Raji (cell line): ENCODE results near the gene NOTCH1.

Experiments used
- POLR2A ChIP-seq: IDR thresholded peaks from 2 replicates; pipeline ENCODE4 v1.6.1; 2011; ENCODE audit warnings: low read depth, low read length, control low read depth; ENCODE audit not compliant: insufficient read depth

NOTCH1 gene

DNA sequence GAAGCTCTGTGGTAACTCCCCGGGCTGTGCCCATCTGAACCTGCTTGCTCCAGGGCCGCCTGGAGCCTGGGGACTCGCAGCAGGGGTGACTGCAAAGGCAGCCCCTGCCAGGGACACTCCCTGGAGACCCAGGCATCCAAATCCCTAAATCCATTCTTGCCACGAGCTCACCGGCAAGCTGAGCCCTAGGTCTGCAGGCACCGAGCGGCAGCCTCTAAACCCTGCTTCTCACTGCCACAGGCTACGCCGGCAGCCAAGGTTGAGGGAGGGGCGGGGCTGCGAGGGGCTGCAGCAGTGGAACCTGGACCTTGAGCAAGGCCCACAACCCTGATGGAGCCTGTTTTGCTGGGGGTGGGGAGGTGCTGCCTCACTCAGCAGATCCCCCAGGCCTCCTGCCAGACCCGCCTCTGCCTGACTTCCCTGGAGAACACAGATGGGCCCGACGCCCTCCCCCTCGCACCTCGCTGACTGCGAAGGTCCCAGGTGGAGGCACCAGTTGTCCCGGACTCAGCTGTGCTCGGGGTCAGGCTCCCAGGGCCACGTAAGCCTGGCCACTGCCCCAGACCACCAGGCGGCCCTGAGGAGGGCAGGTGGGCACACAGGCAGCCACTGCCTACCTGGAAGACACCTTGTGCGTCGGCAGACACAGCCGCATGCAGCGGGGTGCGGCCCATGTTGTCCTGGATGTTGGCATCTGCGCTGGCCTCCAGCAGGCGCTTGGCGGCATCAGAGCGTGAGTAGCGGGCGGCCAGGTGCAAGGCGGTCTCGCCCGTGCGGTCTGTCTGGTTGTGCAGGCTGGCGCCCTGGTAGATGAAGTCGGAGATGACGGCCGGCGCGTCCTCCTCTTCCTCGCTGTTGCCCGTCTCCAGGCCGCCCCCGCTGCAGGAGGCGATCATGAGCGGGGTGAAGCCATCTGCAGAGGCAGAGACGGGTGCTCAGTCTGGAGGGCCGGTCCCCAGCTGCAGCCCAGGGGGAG, 45.6 kb downstream of the NOTCH1 start:
- TF ChIP-seq POLR2A: no peak

DNA sequence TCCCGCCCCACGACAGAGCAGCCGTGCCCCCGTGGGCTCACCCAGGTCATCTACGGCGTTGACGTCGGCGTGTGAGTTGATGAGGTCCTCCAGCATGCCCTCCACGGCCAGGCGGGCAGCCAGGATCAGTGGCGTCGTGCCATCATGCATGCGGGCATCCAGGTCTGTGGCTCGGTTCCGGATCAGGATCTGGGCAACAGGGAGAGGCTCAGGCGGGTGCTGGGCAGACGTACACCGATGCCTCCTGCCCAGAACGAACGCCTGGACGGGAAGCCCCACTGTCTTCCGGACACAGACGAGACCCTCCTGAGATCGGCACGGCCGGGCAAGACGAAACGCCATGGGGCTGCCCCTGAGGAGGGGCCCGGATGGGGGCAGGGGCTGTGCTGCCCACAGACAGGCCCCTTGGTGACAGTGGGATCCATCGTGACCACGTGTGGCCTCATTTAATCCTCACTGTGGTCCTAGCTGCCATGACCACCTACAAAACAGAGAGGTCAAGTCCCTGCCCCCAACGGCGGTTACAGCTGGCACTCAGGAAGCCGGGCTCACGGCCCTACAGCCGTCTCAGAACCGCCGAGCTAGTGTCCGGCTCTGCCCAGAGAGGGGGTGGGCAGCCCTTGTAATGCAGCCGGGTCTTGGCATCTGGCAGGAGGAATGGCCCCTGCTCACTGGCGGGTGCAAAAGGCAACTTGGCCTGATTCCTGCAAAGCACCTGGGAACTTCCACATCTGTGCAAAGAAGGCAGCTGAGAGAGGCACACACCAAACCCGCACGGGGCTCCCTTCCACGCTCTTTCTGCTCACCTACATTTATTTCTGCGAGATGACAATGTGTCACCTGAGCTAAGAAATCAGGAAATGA, 46.5 kb downstream of the NOTCH1 start:
- TF ChIP-seq POLR2A: no peak

DNA sequence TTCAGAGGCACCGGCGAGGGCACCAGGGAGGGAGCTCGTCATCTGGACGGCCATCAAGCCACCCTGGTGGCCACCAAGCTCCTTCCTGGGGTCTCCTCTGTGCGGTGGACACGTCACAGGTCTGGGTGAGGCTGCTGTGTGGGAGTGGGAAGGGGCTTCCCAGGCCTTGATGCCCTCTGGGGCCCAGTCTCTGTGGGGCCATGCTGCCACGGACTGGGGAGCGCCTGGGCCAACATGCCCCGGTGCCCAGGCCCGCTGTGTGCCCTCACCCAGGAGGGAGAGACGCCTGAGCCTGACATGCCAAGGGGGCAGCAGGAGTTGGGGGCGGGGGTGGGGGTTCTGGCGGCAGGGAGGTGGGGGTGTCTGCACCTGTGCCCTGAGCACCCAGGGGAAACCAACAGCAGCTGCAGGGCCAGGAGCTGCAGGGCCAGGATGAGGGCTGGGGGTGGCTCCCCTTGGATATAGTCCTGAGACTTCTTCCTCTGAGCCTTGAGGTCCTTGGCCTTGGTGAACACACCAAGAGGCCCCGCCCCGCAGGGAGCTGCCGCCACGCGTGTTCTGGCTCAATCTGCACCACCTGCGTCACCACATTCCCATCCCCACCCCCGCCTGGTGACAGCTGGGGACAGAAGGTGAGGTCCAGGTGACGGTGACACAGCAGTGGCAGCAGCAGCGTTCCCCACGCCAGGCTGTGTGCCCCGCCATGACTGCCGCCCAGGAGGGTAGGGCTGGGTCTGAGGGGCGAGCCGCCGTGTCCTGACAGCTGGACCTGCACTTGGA, 47.7 kb downstream of the NOTCH1 start:
- no peak for TF ChIP-seq POLR2A

DNA sequence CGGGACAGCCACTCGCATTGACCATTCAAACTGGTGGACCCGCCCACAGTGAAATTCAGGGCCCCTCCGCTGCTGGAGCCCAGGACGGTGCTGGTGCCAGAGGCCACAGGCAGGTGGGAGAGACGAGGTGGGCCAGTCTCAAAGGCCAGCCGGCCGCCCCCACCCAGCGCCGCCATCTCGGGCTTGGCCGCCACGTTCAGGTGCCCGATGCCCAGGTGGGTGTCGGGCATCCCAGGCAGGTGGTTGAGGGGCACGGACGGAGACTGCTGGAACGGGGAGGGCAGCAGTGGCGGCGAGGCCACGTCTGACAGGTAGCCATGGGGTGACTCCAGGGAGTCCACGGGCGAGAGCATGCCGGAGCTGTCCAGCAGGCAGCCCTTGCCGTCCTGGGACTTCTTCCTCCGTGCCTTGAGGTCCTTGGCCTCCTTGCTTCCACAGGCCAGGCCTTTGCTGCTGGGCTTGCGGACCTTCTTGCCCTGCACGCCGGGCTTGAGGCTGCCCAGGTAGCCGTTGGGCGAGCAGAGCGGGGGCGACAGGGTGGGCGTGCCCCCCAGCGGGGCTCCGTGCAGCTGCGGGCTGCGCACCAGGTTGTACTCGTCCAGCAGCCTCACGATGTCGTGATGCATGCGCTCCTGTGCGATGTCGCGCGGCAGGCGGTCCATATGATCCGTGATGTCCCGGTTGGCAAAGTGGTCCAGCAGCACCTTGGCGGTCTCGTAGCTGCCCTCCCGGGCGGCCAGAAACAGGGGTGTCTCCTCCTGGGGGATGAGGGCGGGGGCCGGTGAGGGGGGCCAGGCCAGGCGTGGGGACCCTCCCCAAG, 48.8 kb downstream of the NOTCH1 start:
- TF ChIP-seq POLR2A: no peak

DNA sequence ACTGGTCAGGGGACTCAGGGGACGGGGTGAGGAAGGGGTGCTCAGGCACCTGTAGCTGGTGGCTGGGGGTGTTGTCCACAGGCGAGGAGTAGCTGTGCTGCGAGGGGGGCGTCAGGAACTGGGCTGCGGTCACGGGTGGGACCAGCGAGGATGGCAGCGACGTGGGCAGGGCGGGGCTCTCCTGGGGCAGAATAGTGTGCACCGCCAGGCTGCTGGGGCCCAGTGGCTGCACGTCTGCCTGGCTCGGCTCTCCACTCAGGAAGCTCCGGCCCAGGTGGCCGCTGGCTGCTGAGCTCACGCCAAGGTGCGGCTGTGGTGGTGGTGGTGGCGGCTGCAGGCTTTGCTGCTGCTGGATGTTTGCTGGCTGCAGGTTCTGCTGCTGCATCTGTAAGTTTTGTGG, 49.7 kb downstream of the NOTCH1 start:
- TF ChIP-seq POLR2A: no peak

DNA sequence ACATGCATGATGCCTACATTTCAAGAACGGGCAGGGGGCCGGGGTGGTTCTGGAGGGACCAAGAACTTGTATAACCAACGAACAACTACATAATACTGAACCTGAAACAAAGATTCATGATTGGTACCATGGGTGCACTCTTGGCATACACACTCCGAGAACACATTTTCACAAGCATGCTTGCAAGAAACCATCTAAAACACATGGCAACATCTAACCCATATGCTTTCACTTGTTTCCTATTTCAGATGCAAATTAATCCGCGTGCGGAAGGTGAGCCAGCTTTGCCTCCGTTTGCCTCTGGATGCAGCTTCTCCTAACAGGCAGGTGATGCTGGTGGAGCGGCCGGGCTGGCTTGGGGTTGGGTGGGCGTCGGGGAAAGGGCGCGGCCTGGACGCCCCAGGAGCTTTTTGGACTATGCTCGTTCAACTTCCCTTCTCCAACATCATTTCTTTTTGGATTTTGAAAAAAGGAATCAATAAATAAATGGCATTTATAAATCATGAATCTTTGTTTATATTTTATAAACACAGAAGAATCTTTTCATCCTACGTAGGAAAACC, 50.5 kb downstream of the NOTCH1 start:
- TF ChIP-seq POLR2A: no peak

DNA sequence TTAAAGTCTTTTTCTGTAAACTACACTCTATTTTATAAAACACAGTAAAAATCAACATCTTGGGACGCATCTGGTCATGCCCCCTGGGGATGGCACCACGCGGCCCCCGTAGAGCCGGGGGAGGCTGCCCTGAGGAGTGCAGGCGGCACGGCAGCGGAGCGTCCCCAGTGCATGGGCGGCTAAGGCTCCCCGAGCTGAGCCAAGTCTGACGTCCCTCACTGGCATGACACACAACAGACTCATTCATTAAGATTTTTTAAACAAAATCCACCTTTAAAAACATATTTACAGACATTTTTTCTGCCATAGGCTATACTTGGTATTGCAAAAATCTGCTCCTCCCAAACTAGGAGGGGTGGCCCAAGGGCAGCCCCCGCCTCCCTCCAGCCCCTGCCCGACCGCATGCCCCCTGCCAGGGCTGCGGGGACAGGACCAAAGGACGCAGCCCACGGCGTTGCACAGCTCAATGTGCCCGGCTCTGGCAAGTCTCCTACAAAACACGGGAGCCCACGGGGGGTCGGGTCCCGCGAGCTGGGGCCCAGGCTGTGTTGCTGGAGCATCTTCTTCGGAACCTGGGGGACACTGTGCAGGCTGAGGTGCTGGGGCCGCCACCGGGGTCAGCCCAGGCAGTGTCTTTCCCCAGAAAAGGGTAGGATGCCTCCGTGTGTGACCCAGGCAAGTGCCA, 51.2 kb downstream of the NOTCH1 start:
- no peak for TF ChIP-seq POLR2A

DNA sequence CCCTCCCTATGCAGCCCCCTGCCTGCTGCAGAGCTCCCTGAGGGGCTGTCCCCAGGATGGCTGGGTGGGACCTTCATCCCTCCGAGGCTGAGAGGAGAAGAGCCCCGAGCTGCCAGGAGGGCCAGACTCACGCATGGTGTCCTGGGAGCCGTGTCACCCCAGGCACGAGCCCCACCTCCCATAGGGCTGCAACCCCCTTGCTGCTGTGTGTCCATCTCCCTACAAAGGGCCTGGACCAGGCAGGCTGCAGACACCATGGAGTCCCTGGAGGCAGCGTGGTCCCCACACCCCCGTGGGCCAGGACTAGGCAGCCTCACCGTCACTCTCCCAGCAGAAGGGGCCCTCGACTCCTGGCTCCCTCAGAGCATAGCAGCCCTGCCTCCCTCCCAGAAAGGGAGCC, 51.8 kb downstream of the NOTCH1 start:
- TF ChIP-seq POLR2A: no peak

DNA sequence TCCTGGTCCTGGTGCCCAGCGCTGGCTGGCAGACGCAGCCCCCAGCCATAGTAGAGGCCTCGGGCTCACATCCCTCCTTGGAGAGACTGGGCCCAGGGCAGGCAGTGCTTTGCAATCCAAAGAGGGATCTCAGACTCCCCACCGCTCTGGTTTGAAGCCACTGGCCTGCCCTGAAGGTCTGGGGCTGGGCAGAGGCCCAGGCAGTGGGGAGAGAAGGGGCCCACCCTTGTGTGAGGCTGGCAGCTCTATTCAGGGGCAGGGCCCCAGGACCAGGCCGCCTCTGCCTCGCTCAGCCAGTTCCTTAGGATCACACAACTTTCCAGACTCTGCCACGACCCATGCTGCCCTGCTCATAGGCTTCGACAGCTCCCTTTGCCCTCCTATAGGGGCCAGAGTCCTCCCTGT, 52.3 kb downstream of the NOTCH1 start:
- no peak for TF ChIP-seq POLR2A

DNA sequence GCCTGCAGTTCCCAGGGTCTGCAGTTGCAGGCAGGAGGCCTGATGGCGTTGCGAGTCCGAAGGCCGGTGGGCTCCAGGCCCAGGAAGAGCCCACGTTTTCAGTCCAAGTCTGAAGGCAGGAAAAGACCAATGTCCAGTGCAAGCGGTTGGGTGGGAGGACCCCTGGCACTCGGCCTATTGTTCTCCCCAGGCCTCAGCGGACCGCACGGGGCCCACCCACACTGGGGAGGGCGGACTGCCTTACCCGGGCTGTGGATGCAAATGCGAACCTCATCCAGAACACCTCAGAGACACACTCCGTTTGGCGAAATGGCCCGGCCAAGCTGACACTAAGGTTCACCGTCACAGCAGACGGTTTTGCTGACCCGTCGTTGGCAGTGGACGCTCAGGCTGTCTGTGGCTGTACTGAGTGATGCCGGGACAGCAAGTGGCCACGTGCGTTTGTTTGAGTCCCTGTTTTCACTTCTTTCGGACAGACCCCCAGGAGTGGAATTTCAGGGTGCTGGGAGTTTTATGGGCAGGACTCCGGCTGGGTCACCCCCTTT, 52.8 kb downstream of the NOTCH1 start:
- TF ChIP-seq POLR2A: no peak

DNA sequence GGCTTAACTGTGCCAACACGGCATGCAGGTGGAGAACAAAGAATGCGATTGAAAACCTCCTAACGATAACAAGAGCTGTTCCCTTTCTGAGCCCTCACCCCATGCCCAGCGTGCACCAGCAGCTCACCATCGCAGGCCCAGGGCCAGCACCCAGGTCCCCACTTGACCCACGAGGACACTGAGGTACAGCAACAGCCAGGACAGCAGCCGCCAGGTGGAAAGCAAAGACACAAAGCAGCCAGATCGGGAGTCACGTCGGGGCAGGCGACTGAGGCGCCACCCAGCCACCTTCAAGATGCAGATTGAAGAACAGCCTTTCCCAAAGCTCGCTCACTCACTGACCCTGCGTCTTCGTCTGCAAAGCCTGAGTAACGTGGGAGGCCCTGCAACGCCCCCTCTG, 56.1 kb downstream of the NOTCH1 start:
- TF ChIP-seq POLR2A: no peak

DNA sequence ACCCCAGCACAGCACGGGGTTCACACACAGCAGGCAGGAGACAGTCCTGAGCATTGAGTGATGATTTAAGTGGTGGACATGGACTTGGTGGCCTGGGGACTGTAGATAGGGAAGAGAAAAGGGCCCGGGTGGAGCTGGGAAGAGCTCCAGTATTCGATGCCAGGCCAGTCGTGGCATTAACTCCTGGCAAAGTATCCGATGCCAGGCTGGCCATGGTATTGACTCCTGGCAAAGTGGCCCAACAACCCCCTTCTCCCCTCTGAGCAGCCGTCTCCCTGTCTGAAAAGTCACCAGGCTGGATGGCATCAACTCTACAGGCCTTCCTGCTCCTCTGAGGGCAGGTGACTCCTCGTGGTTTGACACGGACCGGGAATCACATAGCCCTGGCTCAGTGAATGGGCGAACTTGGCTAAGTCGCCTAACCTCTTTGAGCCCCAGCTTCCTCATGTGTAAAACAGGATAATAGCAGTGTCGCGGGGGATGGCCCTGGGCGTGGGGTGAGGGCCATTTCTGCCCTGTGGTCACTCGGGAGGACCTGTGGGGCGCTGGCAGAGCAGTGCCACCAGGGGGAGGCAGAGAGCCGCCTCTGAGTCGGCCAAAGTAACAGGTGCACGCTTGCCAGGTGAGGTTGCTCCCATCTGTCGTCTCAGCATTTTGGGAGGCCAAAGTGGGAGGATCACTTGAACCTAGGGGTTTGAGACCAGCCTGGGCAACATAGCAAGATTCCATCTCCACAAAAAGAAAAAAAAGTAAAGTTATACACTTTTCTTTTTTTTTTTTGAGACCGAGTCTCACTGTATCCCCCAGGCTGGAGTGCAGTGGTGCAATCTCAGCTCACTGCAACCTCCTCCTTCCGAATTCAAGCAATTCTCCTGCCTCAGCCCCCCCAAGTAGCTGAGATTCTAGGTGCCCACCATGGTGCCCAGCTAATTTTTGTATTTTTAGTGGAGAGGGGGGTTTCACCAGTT, 57.3 kb downstream of the NOTCH1 start:
- TF ChIP-seq POLR2A: no peak
